Hematopoietic multipotent progenitor cell treated with erythropoietin and hydrocortisone succinate and interleukin-3 and kit ligand, for 4 days (in vitro differentiated cells): ENCODE data around the gene C1orf74.

ENCODE experiments used
- DNase-seq: peaks from one replicate; pipeline ENCODE4 v3.0.0-alpha.2; 2015

Gene C1orf74

DNA sequence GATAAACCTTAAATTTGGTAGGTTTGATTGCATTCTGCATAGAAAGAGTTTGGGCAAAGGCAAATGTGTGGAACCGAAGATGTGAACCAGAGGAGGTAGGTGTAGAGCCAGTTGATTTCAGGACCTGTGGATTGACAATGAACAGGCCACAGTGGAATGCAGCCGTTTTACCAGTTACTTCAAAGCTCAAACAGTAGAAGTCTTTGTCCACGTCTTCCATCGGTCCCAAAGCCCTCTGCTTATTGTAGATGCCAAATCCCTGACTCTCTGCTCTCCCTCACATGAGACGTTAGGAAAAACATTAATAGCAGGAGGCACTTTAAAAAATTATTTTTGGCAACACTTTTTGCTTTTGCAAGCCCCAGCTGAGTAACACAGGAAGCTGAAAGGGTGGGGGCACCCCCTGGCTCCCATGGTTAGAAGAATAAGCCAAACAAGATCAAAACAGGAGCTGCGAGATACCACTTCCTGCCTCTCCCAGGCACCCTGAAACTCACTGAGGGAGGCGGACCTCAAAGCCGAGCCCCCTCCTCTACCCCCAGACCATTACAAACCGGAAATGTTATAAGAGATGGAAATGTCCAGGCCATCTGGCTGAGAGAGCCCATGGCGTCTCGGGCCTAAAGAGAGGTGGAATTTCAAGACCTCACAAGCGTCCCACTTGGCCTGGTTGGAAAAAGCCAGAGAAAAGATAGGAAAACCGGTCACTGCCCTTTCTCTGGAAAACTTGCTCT, 15.0 kb downstream of the C1orf74 start:
- peak; percentile 88 for DNase-seq

DNA sequence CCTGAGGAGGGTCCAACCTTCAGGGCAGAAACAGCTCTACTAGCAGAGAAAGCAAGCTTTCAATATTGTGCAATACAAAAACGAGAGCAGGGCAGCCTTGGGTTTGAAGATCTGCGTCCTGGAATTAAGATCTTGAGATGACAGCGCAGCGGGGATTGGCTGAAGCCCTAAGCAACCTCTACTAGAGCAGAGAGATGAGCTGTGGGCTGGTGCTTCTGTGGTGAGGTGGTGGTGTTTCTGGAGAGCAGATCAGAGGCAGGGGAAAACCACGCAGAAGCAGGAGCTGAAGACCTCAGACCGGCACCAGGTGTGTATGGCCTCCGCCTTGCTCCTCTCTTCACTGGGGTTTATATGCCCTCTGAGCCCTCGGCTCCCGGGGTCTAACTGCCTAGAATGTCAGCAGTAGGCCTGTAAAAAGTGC, 16.0 kb downstream of the C1orf74 start:
- peak; percentile 83 for DNase-seq

DNA sequence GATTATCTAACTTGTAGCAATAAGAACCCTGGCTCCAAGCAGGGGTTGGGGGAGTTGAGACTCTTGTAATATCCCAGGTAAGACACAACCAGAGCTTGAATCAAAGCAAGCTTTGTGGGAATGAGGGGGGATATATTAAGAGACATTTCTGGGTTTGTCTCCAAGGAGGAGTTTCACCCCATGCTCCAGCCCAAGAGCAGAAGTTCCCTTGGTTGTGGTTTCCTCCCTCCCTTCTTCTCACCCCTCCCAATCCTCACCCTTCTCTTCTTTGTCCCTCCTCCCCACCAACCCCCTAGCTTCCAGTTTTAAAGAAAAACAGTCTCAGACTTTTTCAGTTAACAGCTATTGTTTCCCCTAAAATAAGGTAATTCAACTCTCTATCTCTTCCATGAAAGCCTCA, 16.7 kb downstream of the C1orf74 start:
- peak; percentile 86 for DNase-seq

DNA sequence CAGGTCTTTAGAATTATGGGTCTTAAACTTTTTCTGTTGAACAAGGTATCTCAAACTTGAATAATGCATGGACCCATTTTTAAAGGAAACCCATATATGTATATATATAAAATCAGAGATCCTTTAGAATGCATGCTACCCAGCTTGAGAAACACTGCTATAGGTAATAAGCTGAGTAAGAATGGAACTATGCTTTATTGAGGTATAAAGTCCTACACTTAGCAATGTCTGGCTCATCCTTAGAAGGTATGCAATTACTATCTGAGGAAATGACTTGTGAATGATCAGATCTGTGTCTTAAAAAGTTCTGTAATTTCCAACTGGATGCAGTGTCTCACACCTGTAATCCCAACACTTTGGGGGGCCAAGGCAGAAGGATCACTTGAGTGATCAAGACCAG, 17.3 kb downstream of the C1orf74 start:
- DNase-seq: no peak

DNA sequence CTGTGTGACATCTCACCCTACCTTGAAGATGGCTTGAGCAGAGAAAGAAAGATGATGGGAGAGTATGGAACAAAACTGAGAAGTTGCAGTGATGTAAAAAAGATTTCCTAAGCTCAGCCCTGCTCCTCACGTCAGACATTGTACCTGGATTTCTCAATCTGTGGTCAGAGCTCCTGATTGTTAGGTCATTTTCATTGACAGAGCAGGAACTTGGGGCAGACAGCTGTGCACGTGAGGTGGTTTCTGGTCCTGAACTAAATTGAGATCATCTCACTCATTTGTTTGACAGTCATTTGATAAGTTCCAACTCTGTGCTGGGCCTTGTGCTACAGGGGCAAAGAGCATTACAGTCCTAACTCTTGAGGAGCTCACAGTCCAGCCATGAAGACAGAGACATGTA, 18.3 kb downstream of the C1orf74 start:
- peak; percentile 41 for DNase-seq

DNA sequence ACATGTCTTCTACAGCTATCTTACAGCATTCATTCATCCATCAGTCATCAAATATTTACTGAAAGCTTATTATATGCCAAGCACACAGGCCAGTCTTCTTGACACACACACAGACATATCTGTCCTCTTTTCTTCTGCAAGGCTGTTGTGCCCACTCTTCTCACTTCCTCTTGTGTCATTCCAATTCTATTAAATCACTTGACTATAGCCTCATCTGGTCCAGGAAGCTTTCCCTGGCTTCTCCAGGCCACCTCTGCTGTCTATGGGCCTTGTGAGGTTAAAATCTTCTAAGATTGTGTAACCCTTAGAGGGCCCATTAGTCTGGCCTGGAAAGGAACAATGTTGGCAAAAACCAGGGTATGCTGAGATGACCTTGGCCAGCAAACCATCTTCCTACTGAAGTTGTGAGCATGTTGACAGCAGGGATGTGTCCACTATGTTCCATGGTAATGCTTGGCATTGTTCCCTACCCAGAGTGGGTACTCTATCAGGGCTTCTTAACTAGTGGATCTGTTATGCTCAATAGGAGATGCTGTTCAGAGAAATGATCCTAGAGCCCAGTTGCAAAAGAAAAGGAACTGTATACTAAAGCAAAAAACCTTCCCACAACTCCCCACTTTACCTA, 23.2 kb downstream of the C1orf74 start:
- DNase-seq: no peak

DNA sequence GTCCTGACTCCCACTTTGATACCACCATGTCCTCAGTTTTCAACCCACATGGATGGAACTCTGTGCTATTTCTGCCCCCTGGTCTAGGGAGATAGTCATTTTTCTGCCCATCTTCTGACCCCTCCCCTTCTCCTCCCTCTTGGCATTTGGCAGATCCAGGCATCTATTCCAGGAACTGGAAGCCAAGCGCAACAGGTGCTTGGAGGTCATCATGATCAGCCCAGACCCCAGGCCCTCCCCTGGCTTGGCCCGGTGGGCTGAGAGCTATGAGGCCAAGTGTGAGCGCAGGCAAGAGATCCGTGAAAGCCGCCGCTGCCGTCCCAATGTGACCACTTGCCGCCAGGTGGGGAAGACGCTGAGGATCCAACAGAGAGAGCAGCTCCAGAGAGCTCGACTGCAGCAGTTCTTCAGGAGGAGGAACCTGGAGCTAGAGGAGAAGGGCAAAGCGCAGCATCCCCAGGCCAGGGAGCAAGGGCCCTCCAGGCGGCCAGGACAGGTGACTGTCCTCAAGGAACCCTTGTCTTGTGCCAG, 24.5 kb downstream of the C1orf74 start:
- no peak for DNase-seq

DNA sequence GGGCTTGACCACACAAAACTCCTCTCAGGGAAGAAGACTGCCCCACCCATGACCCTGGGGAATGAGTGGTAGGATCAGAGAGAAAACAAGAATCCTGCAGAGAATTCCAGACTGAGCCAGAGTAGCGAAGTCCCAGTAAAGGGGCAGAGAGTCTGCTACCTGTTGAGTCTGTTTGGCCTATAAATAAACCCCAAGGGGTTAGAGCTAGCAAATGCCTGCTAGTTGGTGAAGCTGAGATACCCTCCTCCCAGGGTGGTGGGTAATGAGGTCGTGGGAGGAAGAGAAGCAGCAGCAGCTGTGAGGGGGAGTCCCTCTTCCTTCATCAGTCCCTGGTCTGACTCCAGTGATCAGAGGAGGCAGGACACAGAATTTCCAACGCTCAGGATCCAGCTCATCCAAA, 26.0 kb downstream of the C1orf74 start:
- no peak for DNase-seq

DNA sequence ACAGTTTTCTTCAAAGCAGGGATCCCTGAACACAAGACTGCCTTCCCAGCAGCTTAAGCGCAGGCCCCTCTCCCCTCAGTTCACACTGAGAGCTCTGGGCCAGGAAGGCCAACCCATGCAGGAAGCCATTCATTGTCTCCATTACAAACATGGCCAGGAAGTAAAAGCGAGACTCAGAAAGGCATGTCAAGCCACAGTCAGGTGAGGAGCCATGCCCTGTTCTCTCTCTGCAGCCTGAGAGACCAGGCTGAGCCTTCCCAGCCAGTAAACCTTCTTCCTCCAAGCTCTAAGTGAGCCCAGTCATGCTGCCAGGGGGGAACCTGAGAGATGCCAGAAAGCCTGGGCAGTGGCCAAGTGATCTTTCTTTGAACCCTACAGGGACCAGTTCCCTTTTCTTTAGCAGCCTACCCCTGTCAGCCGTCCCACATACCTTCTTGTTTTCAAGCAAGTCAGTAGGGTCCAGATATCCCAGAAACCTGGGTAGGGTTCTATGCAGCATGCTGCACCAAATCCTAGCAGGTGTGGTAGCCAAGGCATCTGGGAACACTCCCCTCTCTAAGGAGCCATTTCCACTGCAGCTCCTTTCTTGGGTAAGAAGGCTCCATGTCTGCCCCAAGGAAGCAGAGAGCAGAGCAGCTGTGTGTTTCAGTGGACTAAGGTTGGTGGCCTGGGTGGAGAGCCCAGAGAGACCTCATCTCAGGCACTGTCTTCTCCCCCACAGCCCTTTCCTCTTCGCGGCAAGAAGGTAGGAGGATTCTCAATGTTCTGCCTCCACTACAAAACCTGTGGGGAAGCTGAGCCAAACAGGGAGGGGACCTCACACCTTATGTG, 27.5 kb downstream of the C1orf74 start:
- peak; percentile 77 for DNase-seq

DNA sequence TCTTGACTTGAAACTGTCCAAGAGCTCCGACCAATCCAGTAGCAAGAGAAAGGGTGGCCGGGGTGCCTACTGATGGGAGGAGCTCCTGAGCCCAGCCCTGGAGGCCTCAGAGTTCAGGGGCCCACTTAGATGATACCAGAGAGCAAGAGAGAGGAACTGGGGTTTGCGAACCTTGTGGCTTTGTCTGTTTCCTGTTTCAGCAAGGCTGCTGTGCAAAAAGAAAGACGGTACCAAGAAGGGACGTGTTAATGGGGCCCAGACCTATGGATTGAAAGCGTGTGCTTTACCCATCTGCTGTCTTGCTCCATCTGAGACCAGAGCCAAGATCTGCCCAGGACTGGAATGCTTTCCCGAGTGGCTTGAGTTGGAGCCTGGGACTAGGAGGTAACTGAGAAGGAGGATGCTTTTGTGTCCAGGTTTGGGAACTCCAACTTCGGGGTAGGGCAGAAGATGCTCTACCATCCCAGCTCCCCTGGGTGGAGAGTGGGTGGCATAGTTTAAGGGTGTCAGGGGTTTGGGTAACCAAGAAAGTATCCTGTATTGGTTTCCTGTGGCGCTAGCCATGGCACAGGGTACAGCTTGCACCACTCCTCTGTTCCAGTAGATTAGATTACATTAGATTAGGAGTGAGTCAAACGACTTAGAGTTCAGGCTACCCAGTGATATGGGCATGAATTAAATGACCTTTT, 28.3 kb downstream of the C1orf74 start, which contains the start of gene TRAF3IP3:
TSS of gene TRAF3IP3 (plus strand) at position 128 of the 689 bp plus-strand sequence. CDS start 3,987 bp downstream, outside the sequence.
- peak; percentile 97 for DNase-seq

DNA sequence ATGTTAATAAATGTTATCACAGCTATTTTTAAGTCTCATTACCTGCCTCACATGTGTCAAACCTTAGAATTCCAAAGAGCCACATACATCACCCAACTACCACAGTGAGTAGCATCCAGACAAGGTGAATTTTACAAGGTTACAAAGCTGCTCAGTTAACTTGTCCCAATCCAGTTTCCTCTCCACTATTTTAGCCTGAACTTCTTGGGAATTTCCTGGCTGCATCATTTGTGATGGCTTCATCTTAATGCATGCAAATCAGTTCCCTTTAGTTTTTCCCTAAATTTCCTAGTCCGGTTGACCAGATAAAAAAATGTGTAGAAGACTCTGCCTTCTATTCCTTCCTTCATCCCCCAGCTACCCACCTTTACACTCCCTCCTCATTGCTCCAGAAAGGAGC, 29.1 kb downstream of the C1orf74 start:
- no peak for DNase-seq

DNA sequence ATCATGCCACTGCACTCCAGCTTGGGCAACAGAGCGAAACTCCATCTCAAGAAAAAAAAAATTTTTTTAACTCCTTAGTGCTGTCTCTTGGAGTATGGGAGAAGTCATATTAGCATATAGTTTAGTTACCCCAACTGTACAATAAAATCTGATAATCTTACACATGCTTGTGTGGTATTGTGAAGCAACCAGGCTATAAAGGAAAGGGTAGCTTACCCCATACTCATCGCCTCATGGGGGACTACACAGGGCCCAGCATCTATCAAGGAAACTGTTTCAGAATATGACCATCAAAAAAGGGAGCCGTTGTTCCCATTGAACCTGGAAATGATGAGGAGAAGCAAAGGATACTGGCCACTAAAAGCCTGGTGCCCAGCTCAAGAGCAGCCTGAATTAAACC, 31.5 kb downstream of the C1orf74 start:
- peak; percentile 57 for DNase-seq

DNA sequence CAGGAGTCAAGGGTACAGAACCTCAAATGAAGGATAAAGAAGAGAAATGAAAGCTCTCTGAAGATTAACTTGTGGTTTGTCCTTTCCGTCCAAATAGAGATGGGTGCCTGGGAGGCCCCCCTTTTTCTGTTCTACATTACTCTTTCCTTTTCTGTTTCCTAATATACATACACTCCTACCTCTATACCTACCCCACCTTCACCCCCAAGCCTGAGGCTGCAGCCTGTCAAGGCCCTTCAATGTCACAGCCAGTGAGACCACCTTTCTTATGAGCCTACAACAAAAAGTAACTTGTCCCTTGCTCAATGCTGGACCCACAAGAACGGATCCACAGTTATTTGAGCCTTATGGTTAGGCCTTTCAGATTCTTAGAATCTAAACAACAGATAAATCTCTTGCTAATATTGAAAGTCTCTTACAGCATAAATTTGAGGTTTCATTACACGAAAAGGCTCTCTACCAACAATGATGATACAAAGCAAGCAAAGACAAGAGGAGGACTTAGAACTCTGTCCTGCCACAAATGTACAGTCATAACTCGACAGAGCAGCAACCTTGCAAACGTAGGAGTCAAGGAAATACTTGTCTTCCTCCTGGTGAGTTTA, 32.6 kb downstream of the C1orf74 start:
- DNase-seq: peak; percentile 44

DNA sequence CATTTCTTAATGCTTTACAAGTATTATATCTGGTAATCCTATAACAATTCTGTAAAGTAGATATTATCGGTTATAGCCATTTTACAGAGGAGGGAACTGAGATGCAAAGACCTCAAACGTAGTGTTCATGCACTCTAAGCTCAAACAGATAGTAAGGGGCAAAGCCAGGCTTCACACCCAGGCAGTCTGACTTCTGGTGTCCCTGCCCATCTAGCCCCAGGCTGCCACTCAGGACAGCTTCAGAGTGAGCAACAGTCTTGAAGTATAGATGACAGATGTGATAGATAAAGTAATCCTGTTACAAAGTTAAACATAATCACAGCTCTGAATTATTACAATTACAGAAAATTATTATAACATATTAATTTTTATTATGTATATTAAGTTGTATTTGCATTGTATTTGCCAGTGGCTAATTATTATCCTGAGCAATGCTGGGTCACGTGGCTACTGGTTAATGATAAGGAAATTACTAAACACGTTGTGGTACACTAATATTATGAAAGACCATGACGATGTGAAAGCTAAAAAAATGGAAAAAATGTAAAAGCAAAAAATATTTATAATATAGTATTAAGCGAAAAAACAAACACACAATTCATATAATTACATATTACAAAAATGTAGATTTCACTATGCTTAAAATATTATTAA, 34.6 kb downstream of the C1orf74 start:
- peak; percentile 58 for DNase-seq

DNA sequence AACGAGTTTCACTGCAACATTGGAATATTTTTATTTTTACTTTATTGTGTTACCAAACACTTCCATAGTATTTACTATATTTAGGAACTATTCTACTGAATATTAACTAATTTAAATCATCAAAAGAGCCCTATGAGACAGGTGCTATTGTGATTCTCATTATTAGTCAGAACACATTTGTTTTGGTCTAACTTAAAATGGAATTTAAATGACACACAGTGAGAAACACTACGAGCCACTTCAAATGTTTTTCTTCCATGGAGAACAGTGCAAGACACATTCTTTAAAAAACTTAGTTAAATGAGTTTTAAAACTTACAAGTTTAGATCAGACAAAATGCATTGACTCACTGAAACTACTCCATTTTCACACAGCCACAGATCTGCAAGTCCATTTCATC, 35.2 kb downstream of the C1orf74 start:
- no peak for DNase-seq

DNA sequence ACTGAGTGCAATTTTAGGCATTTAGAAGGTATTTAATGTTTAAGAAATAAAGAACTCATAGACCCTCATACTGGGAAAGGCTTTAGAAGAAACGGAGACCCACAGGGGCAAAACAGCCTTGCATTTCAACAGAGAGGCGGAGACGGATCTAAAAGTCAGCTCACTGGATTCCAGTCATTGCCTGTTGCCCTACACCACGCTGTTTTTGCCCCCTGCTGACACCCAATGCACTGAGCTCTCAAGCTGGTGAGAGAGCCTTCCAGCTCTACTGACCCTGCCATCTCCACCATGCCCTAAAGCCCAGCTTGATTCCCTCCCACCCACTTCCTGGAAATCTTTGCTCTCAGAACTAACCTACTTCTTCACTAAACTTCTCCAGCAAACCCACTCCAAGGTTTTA, 35.7 kb downstream of the C1orf74 start:
- peak; percentile 17 for DNase-seq

DNA sequence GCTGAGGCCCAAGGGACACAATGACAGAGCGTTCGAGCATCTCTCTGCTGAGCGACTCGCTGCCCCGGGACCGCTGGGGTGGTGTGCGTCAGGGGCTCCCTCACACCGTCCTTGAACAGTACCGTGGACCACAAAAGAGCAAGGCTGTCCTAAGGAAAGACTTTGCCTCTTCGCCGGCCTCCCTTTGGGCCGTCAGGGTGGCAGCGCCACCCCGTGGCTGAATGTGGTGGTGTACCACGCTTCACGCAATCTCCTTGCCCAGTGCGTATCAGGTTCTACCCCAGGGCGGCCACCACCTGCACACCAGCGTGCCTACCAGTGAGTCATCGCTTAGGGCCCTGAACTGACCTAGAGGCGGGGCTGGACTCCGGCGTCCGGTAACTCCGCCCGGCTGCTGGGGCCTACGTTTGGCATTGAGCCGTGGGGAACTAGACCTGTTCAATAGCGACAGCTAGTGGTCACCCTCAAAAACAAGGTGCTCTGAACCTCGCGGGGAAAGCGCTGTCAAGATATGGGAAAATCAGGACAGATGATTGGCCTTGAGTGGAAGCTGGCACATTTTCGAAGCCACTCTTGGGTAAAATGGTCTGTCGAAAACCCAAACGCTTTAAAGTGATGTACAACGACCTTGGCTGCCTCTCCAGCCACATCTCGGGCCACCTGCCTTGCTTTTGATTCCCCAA, 36.6 kb downstream of the C1orf74 start:
- DNase-seq: peak; percentile 96

DNA sequence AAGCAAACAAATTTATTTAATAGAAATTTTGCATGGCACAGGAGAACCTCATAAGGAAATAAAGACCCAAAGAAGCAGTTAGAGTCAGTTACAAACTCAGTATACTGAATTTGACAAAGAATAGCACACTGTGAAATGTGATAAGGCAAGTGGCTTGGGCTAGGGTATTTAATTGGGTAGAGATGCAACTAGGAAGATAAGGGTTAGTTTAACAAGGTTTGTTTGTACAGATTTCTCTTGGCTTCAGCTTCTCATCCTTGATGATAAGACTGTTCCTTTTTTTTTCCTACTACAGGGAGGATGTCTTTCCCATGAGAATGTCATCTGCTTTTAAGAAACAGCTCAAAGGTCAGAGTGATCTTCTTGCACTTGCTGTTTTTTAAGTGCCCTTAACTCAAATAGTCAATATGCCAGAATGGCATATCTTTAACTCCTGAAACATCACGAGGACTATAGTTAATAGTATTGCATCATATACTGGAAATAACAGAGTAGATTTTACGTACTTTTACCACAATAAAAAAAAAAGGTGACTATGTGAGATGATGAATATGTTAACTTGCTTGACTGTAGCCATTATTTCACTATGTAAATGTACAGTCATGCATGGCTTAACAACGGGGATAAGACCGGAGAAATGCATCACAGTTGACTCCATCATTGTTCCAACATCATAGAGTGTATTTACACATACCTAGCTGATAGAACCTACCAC, 37.8 kb downstream of the C1orf74 start:
- DNase-seq: peak; percentile 79

DNA sequence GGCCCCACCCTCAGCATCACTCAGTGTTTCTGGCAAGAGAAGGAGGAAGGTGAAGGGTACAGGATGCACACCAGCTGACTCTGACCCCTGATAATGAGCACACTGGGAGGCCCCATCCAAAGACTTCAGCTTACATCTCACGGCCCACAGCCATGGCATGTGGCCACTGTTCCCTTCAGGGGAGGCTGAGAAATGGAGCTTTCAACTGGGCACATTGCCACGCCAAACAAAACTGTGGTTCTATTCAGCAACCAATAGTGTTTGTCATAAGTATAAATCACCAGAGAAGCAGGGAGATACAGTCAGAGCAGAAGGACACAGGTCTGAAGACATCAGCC, 41.2 kb downstream of the C1orf74 start:
- no peak for DNase-seq

DNA sequence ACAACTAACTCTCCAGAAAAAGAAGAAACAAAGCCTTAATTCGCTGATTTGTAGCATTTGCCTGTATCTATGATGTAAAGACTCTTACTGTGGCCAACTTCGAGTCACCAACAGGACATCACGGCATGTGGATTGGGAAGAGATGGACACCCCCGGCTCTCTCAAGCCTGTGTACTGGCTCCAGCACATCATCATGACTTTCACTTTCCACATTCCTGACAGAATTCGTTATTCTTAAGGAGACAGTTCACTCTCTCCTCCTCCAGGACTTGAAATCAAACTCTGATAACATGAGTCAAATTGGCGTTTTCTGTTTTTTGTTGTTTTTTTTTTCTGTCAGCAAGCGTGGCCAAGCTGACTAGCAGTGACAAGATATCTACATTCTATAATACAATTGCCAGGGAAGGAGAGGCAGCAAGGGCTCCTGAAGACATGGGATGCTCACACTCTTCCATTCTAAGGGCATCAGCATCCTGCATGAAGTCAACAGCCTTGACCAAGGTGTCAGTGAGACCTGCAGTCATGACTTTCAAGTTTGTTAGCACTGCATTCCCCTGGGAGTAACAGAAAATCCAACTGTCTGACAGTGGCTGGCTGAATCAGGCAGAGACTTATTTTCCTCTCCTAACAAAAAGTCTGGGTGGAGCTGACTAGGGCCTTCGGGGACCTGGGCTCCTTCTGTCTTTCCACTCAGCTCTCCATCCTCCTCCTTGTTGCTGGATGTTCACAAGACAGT, 41.8 kb downstream of the C1orf74 start:
- no peak for DNase-seq
